C4-2B (cell line): Measurements from ENCODE around the gene MYO15B.
"Not testable (repeated sequence)": the region's sequence is repeated elsewhere in the genome, so short reads cannot be mapped to it uniquely, and the experiment has no call there.

Experiments
- H3K27ac ChIP-seq: fragments of 450-650 bp; 2 replicates; pipeline ENCODE4 v1.5.1; 2017
- CTCF ChIP-seq: fragments of 450-650 bp; conservative IDR thresholded peaks from 2 replicates; pipeline ENCODE4 v1.5.1; 2017; ENCODE audit warnings: mild to moderate bottlenecking
- ZFX ChIP-seq: fragments of 450-650 bp; IDR thresholded peaks from 2 replicates; pipeline ENCODE4 v1.6.1; 2017

MYO15B gene

GRCh38 chr17:75634754-75635609, 47.4 kb downstream of the MYO15B start:
- no peak for TF ChIP-seq CTCF
- no peak for TF ChIP-seq ZFX

GRCh38 chr17:75635610-75636202, 48.1 kb downstream of the MYO15B start:
- TF ChIP-seq CTCF (no peak), ZFX (no peak)
- no peak overlapping the region for H3K27ac ChIP-seq

More at GRCh38 chr17:75634754-75635609, 47.4 kb downstream of the MYO15B start:
- H3K27ac ChIP-seq: no peak overlapping the region

- TF ChIP-seq ZFX (no peak), CTCF (no peak)
- H3K27ac ChIP-seq: no peak overlapping the region
Measured at GRCh38 chr17:75636381-75637142, 49.0 kb downstream of the MYO15B start.

GRCh38 chr17:75637143-75637538, 49.5 kb downstream of the MYO15B start:
- TF ChIP-seq ZFX (no peak), CTCF (no peak)
- no peak overlapping the region for H3K27ac ChIP-seq

GRCh38 chr17:75637551-75637950, 50.0 kb downstream of the MYO15B start:
- TF ChIP-seq CTCF (no peak), ZFX (no peak)
- no peak overlapping the region for H3K27ac ChIP-seq

GRCh38 chr17:75638039-75638438, 50.4 kb downstream of the MYO15B start:
- H3K27ac ChIP-seq: not testable (repeated sequence)

- H3K27ac ChIP-seq: no peak overlapping the region
- TF ChIP-seq ZFX (no peak), CTCF (no peak)
Measured at GRCh38 chr17:75638893-75639292, 51.3 kb downstream of the MYO15B start.
